ENCODE results near the gene ZNF18. TPM values are rescaled to one million over a fixed set of nuclear protein-coding genes. Genes with fewer than 3 reads are reported as not detected.

The ZNF18 gene
- polyA plus RNA-seq (2012; ENCODE audit: low read depth, missing spikeins): 5.5 TPM

DNA sequence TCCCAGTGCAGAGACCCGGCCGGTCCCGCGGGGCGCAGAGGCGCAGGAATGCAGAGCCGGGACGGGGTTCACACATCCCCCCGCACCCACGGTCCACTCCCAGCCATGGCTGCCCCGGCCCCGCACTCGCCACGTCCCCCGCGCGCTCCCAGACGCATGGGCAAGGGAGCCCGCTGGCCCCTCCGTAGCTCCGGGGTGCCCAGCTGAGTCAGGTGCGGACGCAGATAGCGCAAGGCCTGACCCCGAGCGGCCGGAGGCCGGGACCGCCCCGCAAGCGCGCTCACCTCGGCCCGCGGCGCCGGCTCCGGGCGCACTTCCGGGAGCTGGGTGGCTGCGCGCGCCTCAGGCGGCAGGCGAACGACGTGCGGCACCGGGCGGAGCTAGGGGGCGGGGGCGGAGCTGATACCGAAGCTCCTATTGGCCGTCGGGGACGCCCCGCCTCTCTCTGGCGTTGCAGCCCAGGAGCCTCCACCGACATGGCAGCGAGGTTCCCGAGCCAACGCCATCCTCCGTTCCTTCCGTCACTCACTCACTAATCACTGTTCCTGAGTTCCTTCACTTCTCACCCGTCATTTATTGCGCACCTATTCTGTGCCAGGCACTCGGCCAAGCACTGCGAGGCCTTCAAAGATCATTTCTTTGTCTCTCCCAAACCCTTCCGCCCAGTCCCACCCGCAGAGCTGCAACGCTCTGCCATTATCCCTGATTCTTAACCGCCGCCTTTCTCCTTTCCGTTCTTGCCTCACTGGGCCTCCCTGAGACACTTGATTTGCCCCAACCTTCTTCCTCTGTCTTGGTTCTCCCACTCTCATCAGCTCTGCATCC lies at the start of gene ZNF18:
ZNF18 (minus strand) TSS at position 329 of the 825 bp plus-strand sequence. CDS start 4,646 bp downstream, outside the sequence.
- DNase-seq (ENCODE audit: insufficient read length, low spot score): peak; percentile 90
- peak; percentile 92 for FAIRE-seq
- no peak for TF ChIP-seq PAX5 (IDR thresholded peaks at IDR 0.05; ENCODE audit: insufficient read depth, low read length, severe bottlenecking)
- peak; percentile 99 for TF ChIP-seq POLR2A (IDR thresholded peaks at IDR 0.05; ENCODE audit: low read depth, low read length)
- peak; percentile 98 for TF ChIP-seq POLR2AphosphoS5 (IDR thresholded peaks at IDR 0.05; ENCODE audit: low read depth, low read length)
- TF ChIP-seq SPI1 (IDR thresholded peaks at IDR 0.05; ENCODE audit: low read depth, low read length): no peak
- TF ChIP-seq POU2F2 (IDR thresholded peaks at IDR 0.05; ENCODE audit: low read depth, low read length): peak; percentile 86
- peak; percentile 85 for TF ChIP-seq TAF1 (IDR thresholded peaks at IDR 0.05; ENCODE audit: low read depth, low read length)

GRCh38 chr17:12046786-12047185 lies 49.5 kb upstream of the ZNF18 start:
- FAIRE-seq (no peak), DNase-seq (ENCODE audit: insufficient read length, low spot score) (no peak)
- TF ChIP-seq POLR2AphosphoS5 (IDR thresholded peaks at IDR 0.05; ENCODE audit: low read depth, low read length) (no peak), TAF1 (IDR thresholded peaks at IDR 0.05; ENCODE audit: low read depth, low read length) (no peak), POU2F2 (IDR thresholded peaks at IDR 0.05; ENCODE audit: low read depth, low read length) (no peak), PAX5 (IDR thresholded peaks at IDR 0.05; ENCODE audit: insufficient read depth, low read length, severe bottlenecking) (no peak), POLR2A (IDR thresholded peaks at IDR 0.05; ENCODE audit: low read depth, low read length) (no peak), SPI1 (IDR thresholded peaks at IDR 0.05; ENCODE audit: low read depth, low read length) (no peak)

- TF ChIP-seq SPI1 (IDR thresholded peaks at IDR 0.05; ENCODE audit: low read depth, low read length) (no peak), POU2F2 (IDR thresholded peaks at IDR 0.05; ENCODE audit: low read depth, low read length) (no peak), POLR2A (IDR thresholded peaks at IDR 0.05; ENCODE audit: low read depth, low read length) (no peak), PAX5 (IDR thresholded peaks at IDR 0.05; ENCODE audit: insufficient read depth, low read length, severe bottlenecking) (no peak), POLR2AphosphoS5 (IDR thresholded peaks at IDR 0.05; ENCODE audit: low read depth, low read length) (no peak)
- FAIRE-seq: no peak
- no peak for DNase-seq (ENCODE audit: insufficient read length, low spot score)
Observed at GRCh38 chr17:12043702-12044101, 46.4 kb upstream of the ZNF18 start.

- FAIRE-seq (no peak), DNase-seq (ENCODE audit: insufficient read length, low spot score) (no peak)
- TF ChIP-seq PAX5 (IDR thresholded peaks at IDR 0.05; ENCODE audit: insufficient read depth, low read length, severe bottlenecking) (no peak), SPI1 (IDR thresholded peaks at IDR 0.05; ENCODE audit: low read depth, low read length) (no peak), POLR2A (IDR thresholded peaks at IDR 0.05; ENCODE audit: low read depth, low read length) (no peak), TAF1 (IDR thresholded peaks at IDR 0.05; ENCODE audit: low read depth, low read length) (no peak), POLR2AphosphoS5 (IDR thresholded peaks at IDR 0.05; ENCODE audit: low read depth, low read length) (no peak), POU2F2 (IDR thresholded peaks at IDR 0.05; ENCODE audit: low read depth, low read length) (no peak)
Observed at GRCh38 chr17:12041312-12041711, 44.0 kb upstream of the ZNF18 start.

GRCh38 chr17:12040478-12040877 lies 43.2 kb upstream of the ZNF18 start:
- DNase-seq (ENCODE audit: insufficient read length, low spot score) (no peak), FAIRE-seq (no peak)
- TF ChIP-seq POU2F2 (IDR thresholded peaks at IDR 0.05; ENCODE audit: low read depth, low read length) (no peak), SPI1 (IDR thresholded peaks at IDR 0.05; ENCODE audit: low read depth, low read length) (no peak), POLR2A (IDR thresholded peaks at IDR 0.05; ENCODE audit: low read depth, low read length) (no peak), TAF1 (IDR thresholded peaks at IDR 0.05; ENCODE audit: low read depth, low read length) (no peak), POLR2AphosphoS5 (IDR thresholded peaks at IDR 0.05; ENCODE audit: low read depth, low read length) (no peak), PAX5 (IDR thresholded peaks at IDR 0.05; ENCODE audit: insufficient read depth, low read length, severe bottlenecking) (no peak)

- DNase-seq (ENCODE audit: insufficient read length, low spot score) (no peak), FAIRE-seq (no peak)
- TF ChIP-seq POLR2AphosphoS5 (IDR thresholded peaks at IDR 0.05; ENCODE audit: low read depth, low read length) (no peak), PAX5 (IDR thresholded peaks at IDR 0.05; ENCODE audit: insufficient read depth, low read length, severe bottlenecking) (no peak), TAF1 (IDR thresholded peaks at IDR 0.05; ENCODE audit: low read depth, low read length) (no peak), POLR2A (IDR thresholded peaks at IDR 0.05; ENCODE audit: low read depth, low read length) (no peak), SPI1 (IDR thresholded peaks at IDR 0.05; ENCODE audit: low read depth, low read length) (no peak), POU2F2 (IDR thresholded peaks at IDR 0.05; ENCODE audit: low read depth, low read length) (no peak)
Observed at GRCh38 chr17:12037970-12038369, 40.7 kb upstream of the ZNF18 start.

- TF ChIP-seq POLR2AphosphoS5 (IDR thresholded peaks at IDR 0.05; ENCODE audit: low read depth, low read length) (no peak), SPI1 (IDR thresholded peaks at IDR 0.05; ENCODE audit: low read depth, low read length) (no peak), TAF1 (IDR thresholded peaks at IDR 0.05; ENCODE audit: low read depth, low read length) (no peak), POLR2A (IDR thresholded peaks at IDR 0.05; ENCODE audit: low read depth, low read length) (no peak), PAX5 (IDR thresholded peaks at IDR 0.05; ENCODE audit: insufficient read depth, low read length, severe bottlenecking) (no peak), POU2F2 (IDR thresholded peaks at IDR 0.05; ENCODE audit: low read depth, low read length) (no peak)
- DNase-seq (ENCODE audit: insufficient read length, low spot score): no peak
- no peak for FAIRE-seq
Observed at GRCh38 chr17:12035673-12036072, 38.4 kb upstream of the ZNF18 start.

GRCh38 chr17:12034538-12034937 lies 37.3 kb upstream of the ZNF18 start:
- TF ChIP-seq POU2F2 (IDR thresholded peaks at IDR 0.05; ENCODE audit: low read depth, low read length): no peak
- no peak for TF ChIP-seq PAX5 (IDR thresholded peaks at IDR 0.05; ENCODE audit: insufficient read depth, low read length, severe bottlenecking)
- TF ChIP-seq TAF1 (IDR thresholded peaks at IDR 0.05; ENCODE audit: low read depth, low read length): no peak
- TF ChIP-seq POLR2AphosphoS5 (IDR thresholded peaks at IDR 0.05; ENCODE audit: low read depth, low read length): no peak
- no peak for TF ChIP-seq SPI1 (IDR thresholded peaks at IDR 0.05; ENCODE audit: low read depth, low read length)
- DNase-seq (ENCODE audit: insufficient read length, low spot score) (no peak), FAIRE-seq (no peak)

GRCh38 chr17:12028611-12029010 lies 31.3 kb upstream of the ZNF18 start:
- DNase-seq (ENCODE audit: insufficient read length, low spot score): no peak
- no peak for FAIRE-seq
- TF ChIP-seq POLR2AphosphoS5 (IDR thresholded peaks at IDR 0.05; ENCODE audit: low read depth, low read length) (no peak), POLR2A (IDR thresholded peaks at IDR 0.05; ENCODE audit: low read depth, low read length) (no peak), TAF1 (IDR thresholded peaks at IDR 0.05; ENCODE audit: low read depth, low read length) (no peak), PAX5 (IDR thresholded peaks at IDR 0.05; ENCODE audit: insufficient read depth, low read length, severe bottlenecking) (no peak), SPI1 (IDR thresholded peaks at IDR 0.05; ENCODE audit: low read depth, low read length) (no peak), POU2F2 (IDR thresholded peaks at IDR 0.05; ENCODE audit: low read depth, low read length) (no peak)

Data from GM12891 (cell line).